Mesothelial cell of epicardium (in vitro differentiated cells): Measurements from ENCODE around the gene DRC1. TPM values are rescaled to one million over a fixed set of nuclear protein-coding genes. Genes with fewer than 3 reads are reported as not detected.
A peak's percentile ranks its signal among the peaks of the same experiment; 100 is the strongest.

Source experiments
- DNase-seq, 2 experiments: peaks; one replicate each; pipeline ENCODE4 v3.0.0; 2021; ENCODE audit warnings: low spot score in 2 of 2; ENCODE audit not compliant: unreplicated experiment in 2 of 2
- H3K27ac Mint-ChIP-seq: 2 replicates; pipeline ENCODE4 v1.8.0; 2021; ENCODE audit warnings: mixed read lengths
- H3K27me3 Mint-ChIP-seq: 2 replicates; pipeline ENCODE4 v1.8.0; 2021; ENCODE audit warnings: low read depth, mixed read lengths
- H3K36me3 Mint-ChIP-seq: 2 replicates; pipeline ENCODE4 v1.8.0; 2021; ENCODE audit warnings: mixed read lengths
- H3K4me1 Mint-ChIP-seq: 2 replicates; pipeline ENCODE4 v1.8.0; 2021; ENCODE audit warnings: mixed read lengths
- H3K4me3 Mint-ChIP-seq: 2 replicates; pipeline ENCODE4 v1.8.0; 2021; ENCODE audit warnings: mild to moderate bottlenecking, moderate library complexity, mixed read lengths
- H3K9me3 Mint-ChIP-seq: 2 replicates; pipeline ENCODE4 v1.8.0; 2021; ENCODE audit warnings: mixed read lengths
- total RNA-seq: library from RNA; stranded (reverse); gene quantifications from 3 replicates; pipeline ENCODE4 v1.2.1, GENCODE V29; 2021
- TF ChIP-seq, protein P1 (sequence below): fragments of 200-600 bp; sonication (generic); IDR thresholded peaks from one replicate; pipeline ENCODE4 v1.5.0; 2021; ENCODE audit warnings: antibody characterized with exemption; ENCODE audit not compliant: unreplicated experiment

Gene DRC1
- total RNA-seq, 1 donor from 2014 or later = 0.22 TPM

DNA sequence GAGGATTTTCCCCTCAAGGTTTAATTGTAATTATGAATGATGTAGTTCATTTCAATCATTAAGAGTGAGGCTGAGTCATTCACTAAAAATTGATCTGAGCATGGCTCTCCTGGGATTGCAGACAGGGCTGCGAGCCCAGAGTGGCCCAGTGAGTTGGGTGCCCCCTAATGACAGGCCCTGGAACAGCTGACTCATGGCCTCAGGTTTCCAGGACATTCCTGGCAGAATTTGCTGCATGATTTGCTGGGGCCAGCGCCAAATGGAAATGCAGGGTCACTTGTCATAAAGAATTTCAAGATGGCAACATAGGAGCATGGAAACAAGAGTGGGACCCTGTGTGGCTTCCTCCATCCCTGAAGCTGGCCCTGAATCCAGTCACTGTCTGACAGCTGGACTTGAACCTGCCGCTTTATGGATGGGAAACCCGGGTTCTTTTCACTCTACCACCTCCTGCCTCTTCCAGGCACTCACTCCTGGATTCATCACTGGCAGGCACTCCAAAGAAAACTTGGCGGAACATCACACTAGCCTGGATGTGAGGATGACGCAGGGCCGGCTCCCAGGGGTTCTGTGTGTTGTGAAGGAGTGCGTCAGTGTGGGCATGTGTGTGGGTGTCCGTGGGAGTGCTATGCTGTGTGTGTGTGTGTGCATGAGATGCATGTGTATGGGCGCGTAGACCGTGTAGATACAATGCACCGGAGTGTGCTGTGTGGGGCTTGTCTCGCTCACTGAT, 61.0 kb downstream of the DRC1 start:
- H3K36me3 Mint-ChIP-seq = no peaks in the 10 kb centered on the region
- H3K27ac Mint-ChIP-seq = no peak overlapping the region
- no peak overlapping the region for H3K4me3 Mint-ChIP-seq

DNA sequence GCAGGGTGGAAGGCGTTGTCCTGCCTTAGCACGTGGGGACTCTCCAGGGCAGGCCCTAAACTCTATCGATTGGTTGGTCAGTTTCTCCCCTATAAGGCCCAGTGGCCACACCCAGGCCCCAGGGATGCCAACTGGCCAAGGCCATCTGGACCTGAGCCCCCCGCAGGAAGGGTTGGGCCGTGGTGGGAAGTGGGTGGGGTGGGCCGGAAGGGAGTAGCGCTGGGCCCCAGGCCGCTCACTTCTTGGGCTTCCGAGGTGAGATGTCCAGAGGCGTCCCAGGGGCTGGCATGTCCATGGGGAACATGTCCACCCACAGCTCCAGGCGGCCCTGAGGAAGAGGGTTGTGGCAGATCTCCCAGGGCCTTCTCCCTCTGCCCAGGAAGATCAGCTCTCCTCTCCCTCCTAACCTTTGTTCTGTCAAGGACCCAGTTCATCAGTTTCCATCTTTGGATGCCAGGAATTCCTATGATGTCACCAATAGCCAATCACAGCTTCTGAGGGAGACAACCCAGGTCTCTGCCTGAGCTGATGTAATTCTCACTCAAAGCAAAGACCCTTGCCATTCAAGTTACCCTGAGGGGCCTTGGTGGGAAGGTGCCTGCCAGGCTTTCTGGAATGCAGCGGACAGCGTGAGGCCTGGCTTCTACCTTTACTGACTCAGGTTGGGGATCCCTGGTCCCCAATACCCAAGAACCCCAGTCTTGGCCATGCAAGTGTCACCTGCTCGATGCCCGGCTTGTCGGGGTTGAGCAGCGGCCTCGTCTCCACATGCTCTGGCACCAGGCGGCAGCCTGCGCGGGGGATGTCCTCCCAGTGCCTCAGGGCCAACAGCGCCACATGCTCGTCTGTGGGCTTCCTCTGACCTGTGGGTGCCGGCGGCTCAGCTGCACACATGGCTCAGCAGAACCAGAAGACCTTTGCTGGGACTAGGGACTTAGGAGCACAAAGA, 61.8 kb downstream of the DRC1 start:
- Mint-ChIP-seq H3K36me3 (no peaks in the 10 kb centered on the region), H3K9me3 (no peaks in the 10 kb centered on the region), H3K27ac (no peak overlapping the region), H3K4me1 (peaks cover 4% of the 10 kb centered on the region), H3K4me3 (no peak overlapping the region), H3K27me3 (no peaks in the 10 kb centered on the region)
- no peak for DNase-seq
- TF ChIP-seq, protein P1, sequence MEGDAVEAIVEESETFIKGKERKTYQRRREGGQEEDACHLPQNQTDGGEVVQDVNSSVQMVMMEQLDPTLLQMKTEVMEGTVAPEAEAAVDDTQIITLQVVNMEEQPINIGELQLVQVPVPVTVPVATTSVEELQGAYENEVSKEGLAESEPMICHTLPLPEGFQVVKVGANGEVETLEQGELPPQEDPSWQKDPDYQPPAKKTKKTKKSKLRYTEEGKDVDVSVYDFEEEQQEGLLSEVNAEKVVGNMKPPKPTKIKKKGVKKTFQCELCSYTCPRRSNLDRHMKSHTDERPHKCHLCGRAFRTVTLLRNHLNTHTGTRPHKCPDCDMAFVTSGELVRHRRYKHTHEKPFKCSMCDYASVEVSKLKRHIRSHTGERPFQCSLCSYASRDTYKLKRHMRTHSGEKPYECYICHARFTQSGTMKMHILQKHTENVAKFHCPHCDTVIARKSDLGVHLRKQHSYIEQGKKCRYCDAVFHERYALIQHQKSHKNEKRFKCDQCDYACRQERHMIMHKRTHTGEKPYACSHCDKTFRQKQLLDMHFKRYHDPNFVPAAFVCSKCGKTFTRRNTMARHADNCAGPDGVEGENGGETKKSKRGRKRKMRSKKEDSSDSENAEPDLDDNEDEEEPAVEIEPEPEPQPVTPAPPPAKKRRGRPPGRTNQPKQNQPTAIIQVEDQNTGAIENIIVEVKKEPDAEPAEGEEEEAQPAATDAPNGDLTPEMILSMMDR = no peak

More for the DNA sequence above, 61.0 kb downstream of the DRC1 start:
- H3K27me3 Mint-ChIP-seq = no peaks in the 10 kb centered on the region
- DNase-seq = no peak
- peaks cover 4% of the 10 kb centered on the region for H3K4me1 Mint-ChIP-seq
- TF ChIP-seq, protein P1 = peak; percentile 28
- H3K9me3 Mint-ChIP-seq = no peaks in the 10 kb centered on the region

DNA sequence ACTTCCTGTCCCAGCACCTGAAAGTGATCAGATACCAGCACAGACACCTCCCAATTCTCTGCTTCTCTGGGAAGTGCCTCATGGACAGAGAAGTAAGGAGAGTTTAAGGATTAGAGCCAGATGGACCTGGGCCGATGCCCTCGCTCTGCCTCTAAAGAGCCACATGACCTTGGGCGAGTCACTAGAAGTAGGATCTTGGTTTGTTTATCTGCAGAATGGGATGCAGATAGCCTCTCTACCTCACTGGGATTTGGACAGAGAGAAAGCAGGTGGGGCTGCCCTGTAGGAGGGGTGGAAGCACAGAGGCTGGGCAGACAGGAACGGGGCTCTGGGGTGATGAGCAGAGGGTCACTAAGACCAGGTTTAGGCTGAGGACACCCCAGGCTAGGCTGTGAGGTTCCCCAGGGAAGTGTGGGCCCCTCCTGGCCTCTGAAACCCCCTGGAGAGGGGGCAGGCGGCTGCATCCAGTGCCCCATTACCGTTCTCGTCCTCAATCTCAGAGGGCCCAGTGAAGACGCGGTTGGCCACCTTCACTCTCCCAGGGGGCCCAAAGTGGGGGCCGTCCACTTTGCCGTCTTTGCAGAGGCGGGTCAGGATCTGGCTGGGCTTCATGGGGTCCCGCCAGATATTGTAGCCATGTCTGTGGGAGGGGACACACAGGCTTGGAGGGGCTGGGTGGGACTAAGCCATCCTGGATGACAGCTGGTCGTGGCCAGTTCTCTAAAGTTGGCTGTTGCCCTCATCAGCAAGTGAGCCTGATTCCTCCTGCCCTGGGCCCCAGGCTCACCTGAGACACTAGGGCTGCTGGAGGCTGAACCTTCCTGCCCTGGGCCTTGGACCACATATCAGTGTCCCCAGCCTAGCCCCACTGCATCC, 62.9 kb downstream of the DRC1 start:
- Mint-ChIP-seq H3K9me3 (peaks cover 6% of the 10 kb centered on the region), H3K4me1 (peaks cover 4% of the 10 kb centered on the region), H3K4me3 (no peak overlapping the region), H3K27ac (no peak overlapping the region), H3K36me3 (no peaks in the 10 kb centered on the region), H3K27me3 (no peaks in the 10 kb centered on the region)
- no peak for DNase-seq
- TF ChIP-seq, protein P1 = no peak

DNA sequence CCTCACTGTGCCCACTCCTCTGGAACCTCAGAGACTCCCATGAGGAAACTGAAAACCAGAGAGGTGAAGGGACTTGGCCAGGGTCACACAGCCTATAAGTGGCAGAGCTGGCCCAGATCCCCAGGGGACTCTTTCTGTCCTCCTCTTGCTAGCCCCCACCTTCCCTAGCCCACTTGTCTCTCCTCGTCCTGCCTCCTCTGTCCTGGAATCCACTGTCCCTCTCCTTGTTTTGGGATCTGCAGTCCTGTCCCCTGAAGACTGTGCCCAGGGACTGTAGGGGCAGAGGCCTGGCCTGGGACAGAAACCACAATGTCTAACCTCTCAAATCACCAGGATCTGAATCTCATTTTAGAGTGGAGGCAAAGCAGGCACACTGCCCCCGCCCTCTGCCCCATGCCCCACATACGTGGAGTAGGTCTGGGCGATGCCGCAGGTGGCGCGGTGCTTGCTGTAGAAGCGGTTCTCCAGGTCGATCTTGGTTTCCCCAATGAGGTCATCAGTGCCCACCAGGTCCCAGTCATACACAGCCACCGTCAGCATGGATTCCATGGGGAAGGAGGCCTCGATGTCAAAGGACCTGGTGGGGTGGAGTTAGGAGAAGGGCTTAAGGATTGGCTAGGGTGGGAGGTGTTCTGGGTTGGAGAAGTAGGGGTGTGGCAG, 63.7 kb downstream of the DRC1 start:
- no peaks in the 10 kb centered on the region for H3K27me3 Mint-ChIP-seq
- DNase-seq = no peak
- H3K36me3 Mint-ChIP-seq = no peaks in the 10 kb centered on the region
- H3K9me3 Mint-ChIP-seq = peaks cover 8% of the 10 kb centered on the region
- H3K4me3 Mint-ChIP-seq = no peak overlapping the region
- H3K27ac Mint-ChIP-seq = no peak overlapping the region
- peaks cover 4% of the 10 kb centered on the region for H3K4me1 Mint-ChIP-seq
- TF ChIP-seq, protein P1 = no peak

GRCh38 chr2:26465981-26466471, 64.3 kb downstream of the DRC1 start:
- Mint-ChIP-seq H3K36me3 (no peaks in the 10 kb centered on the region), H3K4me3 (no peak overlapping the region), H3K27ac (no peak overlapping the region), H3K27me3 (no peaks in the 10 kb centered on the region), H3K4me1 (peaks cover 4% of the 10 kb centered on the region), H3K9me3 (peaks cover 8% of the 10 kb centered on the region)
- DNase-seq = no peak
- TF ChIP-seq, protein P1 = no peak
